Activated CD4-positive, alpha-beta memory T cell treated with anti-CD3 and anti-CD28 coated beads, Interleukin-2, amount 10 ng/mL, durations not matched to agents 7 days and 5 days (primary cell): ENCODE measurements around the gene MBD3. TPM values are rescaled to one million over a fixed set of nuclear protein-coding genes. Genes with fewer than 3 reads are reported as not detected.

Source experiments
- CTCF ChIA-PET: fragments of 350-600 bp; sonication (Branson Sonifier 250); formaldehyde crosslinking; loops from one replicate; lab custom pipeline; 2021; ENCODE audit warnings: antibody characterized with exemption, inconsistent platforms; lab: Charles Lee
- POLR2A ChIA-PET: fragments of 350-600 bp; sonication (Branson Sonifier 250); formaldehyde crosslinking; loops from one replicate; lab custom pipeline; 2021; ENCODE audit warnings: antibody characterized with exemption; lab: Charles Lee
- DNase-seq: peaks from one replicate; pipeline ENCODE4 v3.0.0-alpha.2; 2020
- H3K27ac Mint-ChIP-seq: one replicate; pipeline ENCODE4 v1.8.0; 2021; ENCODE audit warnings: mild to moderate bottlenecking, mixed read lengths
- H3K27me3 Mint-ChIP-seq: one replicate; pipeline ENCODE4 v1.8.0; 2021; ENCODE audit warnings: mixed read lengths
- H3K36me3 Mint-ChIP-seq: one replicate; pipeline ENCODE4 v1.8.0; 2021; ENCODE audit warnings: low read depth, mixed read lengths
- H3K4me1 Mint-ChIP-seq: one replicate; pipeline ENCODE4 v1.8.0; 2021; ENCODE audit warnings: mixed read lengths
- H3K4me3 Mint-ChIP-seq: one replicate; pipeline ENCODE4 v1.8.0; 2021; ENCODE audit warnings: mild to moderate bottlenecking, mixed read lengths
- H3K9me3 Mint-ChIP-seq: one replicate; pipeline ENCODE4 v1.8.0; 2021; ENCODE audit warnings: mixed read lengths
- total RNA-seq, 2 experiments: library from RNA; stranded (reverse); gene quantifications; one replicate each; pipeline ENCODE4 v1.2.3, GENCODE V29; 2021

The MBD3 gene
- total RNA-seq, 2 experiments from 2014 or later = 63.6 to 66.8 TPM

GRCh38 chr19:1615156-1615765 lies 22.6 kb upstream of the MBD3 start:
- Mint-ChIP-seq H3K4me1 (peaks cover 14% of the 10 kb centered on the region), H3K4me3 (no peak overlapping the region)
- CTCF ChIA-PET = no interaction called here

GRCh38 chr19:1613808-1614570 lies 21.3 kb upstream of the MBD3 start:
- H3K27me3 Mint-ChIP-seq = no peaks in the 10 kb centered on the region
- ChIA-PET CTCF (no interaction called here), POLR2A (no interaction called here)
- H3K4me3 Mint-ChIP-seq = no peak overlapping the region
- no peak for DNase-seq
- no peaks in the 10 kb centered on the region for H3K9me3 Mint-ChIP-seq
- peaks cover 23% of the 10 kb centered on the region for H3K4me1 Mint-ChIP-seq
- peaks cover 41% of the 10 kb centered on the region for H3K36me3 Mint-ChIP-seq
- no peak overlapping the region for H3K27ac Mint-ChIP-seq

More at GRCh38 chr19:1615156-1615765, 22.6 kb upstream of the MBD3 start:
- H3K36me3 Mint-ChIP-seq = peaks cover 42% of the 10 kb centered on the region
- H3K27ac Mint-ChIP-seq = no peak overlapping the region
- DNase-seq = no peak
- H3K9me3 Mint-ChIP-seq = no peaks in the 10 kb centered on the region
- POLR2A ChIA-PET = no interaction called here
- H3K27me3 Mint-ChIP-seq = no peaks in the 10 kb centered on the region

- no peaks in the 10 kb centered on the region for H3K27me3 Mint-ChIP-seq
- H3K36me3 Mint-ChIP-seq = peaks cover 41% of the 10 kb centered on the region
- CTCF ChIA-PET = no interaction called here
- H3K4me3 Mint-ChIP-seq = no peak overlapping the region
- no peak for DNase-seq
- no peak overlapping the region for H3K27ac Mint-ChIP-seq
- H3K4me1 Mint-ChIP-seq = peaks cover 30% of the 10 kb centered on the region
- POLR2A ChIA-PET = no interaction called here
- H3K9me3 Mint-ChIP-seq = no peaks in the 10 kb centered on the region
Observed at GRCh38 chr19:1613146-1613545, 20.5 kb upstream of the MBD3 start.

- Mint-ChIP-seq H3K27me3 (no peaks in the 10 kb centered on the region), H3K36me3 (peaks cover 38% of the 10 kb centered on the region), H3K4me1 (peaks cover 28% of the 10 kb centered on the region), H3K9me3 (no peaks in the 10 kb centered on the region), H3K27ac (no peak overlapping the region), H3K4me3 (no peak overlapping the region)
- ChIA-PET POLR2A (no interaction called here), CTCF (no interaction called here)
- no peak for DNase-seq
Observed at GRCh38 chr19:1612114-1613086, 19.7 kb upstream of the MBD3 start.

GRCh38 chr19:1611353-1611752 lies 18.7 kb upstream of the MBD3 start:
- no peak for DNase-seq
- H3K27ac Mint-ChIP-seq = no peak overlapping the region
- no peak overlapping the region for H3K4me3 Mint-ChIP-seq
- POLR2A ChIA-PET = no interaction called here
- H3K36me3 Mint-ChIP-seq = peaks cover 32% of the 10 kb centered on the region
- peaks cover 27% of the 10 kb centered on the region for H3K4me1 Mint-ChIP-seq
- CTCF ChIA-PET = no interaction called here
- no peaks in the 10 kb centered on the region for H3K27me3 Mint-ChIP-seq
- H3K9me3 Mint-ChIP-seq = no peaks in the 10 kb centered on the region

- no peak overlapping the region for H3K4me3 Mint-ChIP-seq
- ChIA-PET POLR2A (no interaction called here), CTCF (no interaction called here)
- H3K36me3 Mint-ChIP-seq = peaks cover 28% of the 10 kb centered on the region
- H3K4me1 Mint-ChIP-seq = peaks cover 30% of the 10 kb centered on the region
- DNase-seq = no peak
- no peak overlapping the region for H3K27ac Mint-ChIP-seq
- H3K9me3 Mint-ChIP-seq = no peaks in the 10 kb centered on the region
- no peaks in the 10 kb centered on the region for H3K27me3 Mint-ChIP-seq
Observed at GRCh38 chr19:1610579-1610978, 17.9 kb upstream of the MBD3 start.

GRCh38 chr19:1609680-1610474 lies 17.2 kb upstream of the MBD3 start:
- CTCF ChIA-PET = no interaction called here
- POLR2A ChIA-PET = no interaction called here
- Mint-ChIP-seq H3K4me1 (peaks cover 32% of the 10 kb centered on the region), H3K36me3 (peaks cover 25% of the 10 kb centered on the region), H3K9me3 (no peaks in the 10 kb centered on the region), H3K27ac (peak overlapping the region; percentile 53), H3K4me3 (no peak overlapping the region), H3K27me3 (no peaks in the 10 kb centered on the region)
- DNase-seq = no peak

- ChIA-PET CTCF (no interaction called here), POLR2A (interaction anchor here (0.8 to 1.3 kb wide), 2 partner anchors 14 to 43 kb away, joined by 3 read pairs; partner anchors contain the start of gene TCF3)
- Mint-ChIP-seq H3K36me3 (peaks cover 17% of the 10 kb centered on the region), H3K4me3 (no peak overlapping the region), H3K9me3 (no peaks in the 10 kb centered on the region), H3K27me3 (no peaks in the 10 kb centered on the region), H3K4me1 (peaks cover 38% of the 10 kb centered on the region), H3K27ac (peak overlapping the region; percentile 66)
- peak; percentile 26 for DNase-seq
Observed at GRCh38 chr19:1609103-1609396, 16.4 kb upstream of the MBD3 start.

- Mint-ChIP-seq H3K4me3 (no peak overlapping the region), H3K9me3 (no peaks in the 10 kb centered on the region), H3K4me1 (peaks cover 43% of the 10 kb centered on the region), H3K36me3 (peaks cover 11% of the 10 kb centered on the region), H3K27ac (peak overlapping the region; percentile 66), H3K27me3 (no peaks in the 10 kb centered on the region)
- ChIA-PET POLR2A (interaction anchor here (0.8 to 1.3 kb wide), 2 partner anchors 15 to 44 kb away, joined by 3 read pairs; partner anchors contain the start of gene TCF3), CTCF (no interaction called here)
- DNase-seq = peak; percentile 24
Observed at GRCh38 chr19:1608359-1609102, 15.9 kb upstream of the MBD3 start.

- Mint-ChIP-seq H3K4me1 (peaks cover 55% of the 10 kb centered on the region), H3K27me3 (no peaks in the 10 kb centered on the region), H3K27ac (peak overlapping the region; percentile 99), H3K9me3 (no peaks in the 10 kb centered on the region), H3K4me3 (peak overlapping the region; percentile 96), H3K36me3 (peaks cover 15% of the 10 kb centered on the region)
- ChIA-PET POLR2A (interaction anchor here (1.0 to 5.9 kb wide), 7 partner anchors 13 to 198 kb away, joined by 3 to 60 read pairs (median 8); partner anchors contain the start of genes MBD3, REEP6 and TCF3), CTCF (interaction anchor here (1.1 to 2.6 kb wide), 5 partner anchors 13 to 66 kb away, joined by 3 to 14 read pairs (median 4); partner anchors contain the start of genes MBD3 and TCF3)
- no peak for DNase-seq
Observed at GRCh38 chr19:1606138-1606651, 13.5 kb upstream of the MBD3 start.

- ChIA-PET POLR2A (interaction anchor here (1.0 to 5.9 kb wide), 8 partner anchors 10 to 197 kb away, joined by 3 to 60 read pairs (median 6); partner anchors contain the start of genes MBD3, REEP6 and TCF3), CTCF (interaction anchor here (0.6 to 2.6 kb wide), 5 partner anchors 13 to 66 kb away, joined by 3 to 14 read pairs (median 4); partner anchors contain the start of genes MBD3 and TCF3)
- peak within 1 kb of the TSS; percentile 96 for H3K4me3 Mint-ChIP-seq
- H3K36me3 Mint-ChIP-seq = peaks cover 14% of the 10 kb centered on the region
- DNase-seq = peak; percentile 94
- H3K27me3 Mint-ChIP-seq = no peaks in the 10 kb centered on the region
- H3K27ac Mint-ChIP-seq = peak within 1 kb of the TSS; percentile 99
- peaks cover 55% of the 10 kb centered on the region for H3K4me1 Mint-ChIP-seq
- no peaks in the 10 kb centered on the region for H3K9me3 Mint-ChIP-seq
Observed at GRCh38 chr19:1605236-1606137, 12.8 kb upstream of the MBD3 start, which contains the start of gene UQCR11. TSS of gene UQCR11 (minus strand) at chr19:1605462. CDS start at chr19:1605409, 53 bp downstream.
